HEK293T (cell line): ENCODE measurements around the gene MYZAP.

Source experiments
- BHLHE40 ChIP-seq: fragments of 450-650 bp; IDR thresholded peaks from 2 replicates; pipeline ENCODE4 v1.6.1; 2016; ENCODE audit warnings: mild to moderate bottlenecking, moderate library complexity, borderline replicate concordance
- CTBP1 ChIP-seq: fragments of 450-650 bp; IDR thresholded peaks from 2 replicates; pipeline ENCODE4 v1.6.1; 2016; ENCODE audit warnings: borderline replicate concordance
- ELF4 ChIP-seq: fragments of 450-650 bp; IDR thresholded peaks from 2 replicates; pipeline ENCODE4 v1.6.1; 2017; ENCODE audit warnings: antibody characterized with exemption
- FOXK2 ChIP-seq: fragments of 450-650 bp; IDR thresholded peaks from 2 replicates; pipeline ENCODE4 v1.6.1; 2016; ENCODE audit warnings: mild to moderate bottlenecking
- FOXM1 ChIP-seq: fragments of 450-650 bp; IDR thresholded peaks from 2 replicates; pipeline ENCODE4 v1.6.1; 2017; ENCODE audit warnings: mild to moderate bottlenecking, borderline replicate concordance
- HDGF ChIP-seq: fragments of 450-650 bp; IDR thresholded peaks from 2 replicates; pipeline ENCODE4 v1.6.1; 2017; ENCODE audit warnings: antibody characterized with exemption, borderline replicate concordance
- L3MBTL2 ChIP-seq: fragments of 450-650 bp; conservative IDR thresholded peaks from 2 replicates; pipeline ENCODE4 v1.6.1; 2016; ENCODE audit warnings: mild to moderate bottlenecking
- LEF1 ChIP-seq: fragments of 450-650 bp; IDR thresholded peaks from 2 replicates; pipeline ENCODE4 v1.6.1; 2017; ENCODE audit warnings: mild to moderate bottlenecking, borderline replicate concordance
- NFRKB ChIP-seq: fragments of 450-650 bp; IDR thresholded peaks from 2 replicates; pipeline ENCODE4 v1.6.1; 2016; ENCODE audit warnings: mild to moderate bottlenecking, moderate library complexity
- PKNOX1 ChIP-seq: fragments of 450-650 bp; IDR thresholded peaks from 2 replicates; pipeline ENCODE4 v1.6.1; 2016
- SP1 ChIP-seq: fragments of 450-650 bp; IDR thresholded peaks from 2 replicates; pipeline ENCODE4 v1.6.1; 2017
- SUZ12 ChIP-seq: fragments of 450-650 bp; IDR thresholded peaks from 2 replicates; pipeline ENCODE4 v1.6.1; 2016; ENCODE audit warnings: mild to moderate bottlenecking
- TARDBP ChIP-seq: fragments of 450-650 bp; IDR thresholded peaks from 2 replicates; pipeline ENCODE4 v1.6.1; 2016

- no peak for TF ChIP-seq HDGF
- TF ChIP-seq SUZ12, result no peak
- TF ChIP-seq L3MBTL2, result no peak
- no peak for TF ChIP-seq BHLHE40
- TF ChIP-seq FOXK2, result no peak
- TF ChIP-seq LEF1, result no peak
- TF ChIP-seq TARDBP, result no peak
- TF ChIP-seq FOXM1, result no peak
- no peak for TF ChIP-seq PKNOX1
- TF ChIP-seq CTBP1, result no peak
- no peak for TF ChIP-seq SP1
- no peak for TF ChIP-seq ELF4
- TF ChIP-seq NFRKB, result no peak
These were observed 91.8 kb downstream of the MYZAP start for GRCh38 chr15:57683481-57683880.
